DND-41 (cell line): Measurements from ENCODE around the gene ZNF333.
"Not testable (repeated sequence)": the region's sequence is repeated elsewhere in the genome, so short reads cannot be mapped to it uniquely, and the experiment has no call there.

Experiments used
- ATAC-seq: fragments of 200-7000 bp; cut with Tn5 transposase; 3 replicates; pipeline ENCODE4 v1.9.1; 2021; ENCODE audit warnings: low read depth; ENCODE audit not compliant: insufficient read depth
- DNase-seq: peaks from one replicate; pipeline ENCODE4 v3.0.0-alpha.2; 2020
- H2AFZ ChIP-seq: 2 replicates; pipeline ENCODE4 v1.6.0; 2012; ENCODE audit warnings: low read depth, low read length
- H3K27ac ChIP-seq: 2 replicates; pipeline ENCODE4 v1.5.1; 2012; ENCODE audit warnings: low read length, inconsistent platforms
- H3K27me3 ChIP-seq: fragments of 200-600 bp; sonication (generic); 2 replicates; pipeline ENCODE4 v1.6.0; 2012; ENCODE audit warnings: low read length, mild to moderate bottlenecking, inconsistent platforms; ENCODE audit not compliant: insufficient read depth, poor library complexity
- H3K36me3 ChIP-seq: 2 replicates; pipeline ENCODE4 v1.5.1; 2012; ENCODE audit warnings: low read length, inconsistent platforms; ENCODE audit not compliant: insufficient read depth
- H3K4me1 ChIP-seq: 2 replicates; pipeline ENCODE4 v1.5.1; 2012; ENCODE audit warnings: mild to moderate bottlenecking, low read length; ENCODE audit not compliant: insufficient read depth
- H3K4me2 ChIP-seq: 2 replicates; pipeline ENCODE4 v1.6.0; 2012; ENCODE audit warnings: mild to moderate bottlenecking, moderate library complexity, low read length, inconsistent platforms; ENCODE audit not compliant: insufficient read depth
- H3K4me3 ChIP-seq, 2 experiments: fragments of 200-600 bp in 1 of 2; shearing (Covaris generic) in 1 of 2; 2 replicates each; pipeline ENCODE4 v1.5.1; 2012 to 2016; ENCODE audit warnings: inconsistent platforms in 2 of 2, low read length in 2 of 2, mild to moderate bottlenecking in 2 of 2, low read depth in 1 of 2, moderate library complexity in 1 of 2
- H3K79me2 ChIP-seq: 2 replicates; pipeline ENCODE4 v1.6.0; 2012; ENCODE audit warnings: low read length, inconsistent platforms; ENCODE audit not compliant: insufficient read depth
- H3K9ac ChIP-seq: 2 replicates; pipeline ENCODE4 v1.6.0; 2012; ENCODE audit warnings: low read depth, mild to moderate bottlenecking, inconsistent platforms, low read length, moderate library complexity
- H3K9me3 ChIP-seq: 2 replicates; pipeline ENCODE4 v1.5.1; 2012; ENCODE audit warnings: low read length, moderate library complexity, mild to moderate bottlenecking, inconsistent platforms; ENCODE audit not compliant: insufficient read depth, severe bottlenecking
- H4K20me1 ChIP-seq: 2 replicates; pipeline ENCODE4 v1.6.0; 2012; ENCODE audit warnings: low read length; ENCODE audit not compliant: insufficient read depth
- CTCF ChIP-seq: IDR thresholded peaks from 2 replicates; pipeline ENCODE4 v1.5.1; 2012; ENCODE audit warnings: borderline replicate concordance, low read length, moderate library complexity, mild to moderate bottlenecking; ENCODE audit not compliant: poor library complexity, severe bottlenecking; ENCODE audit errors: extremely low read depth
- EZH2 ChIP-seq: IDR thresholded peaks from 3 replicates; pipeline ENCODE4 v1.6.1; 2012; ENCODE audit warnings: borderline replicate concordance, low read depth, mild to moderate bottlenecking, moderate library complexity, low read length, inconsistent platforms; ENCODE audit not compliant: severe bottlenecking

The ZNF333 gene

GRCh38 chr19:14762111-14762510 lies 72.3 kb downstream of the ZNF333 start:
- Histone ChIP-seq H4K20me1 (no peaks in the 10 kb centered on the region), H3K79me2 (no peaks in the 10 kb centered on the region), H3K4me3 (no peak overlapping the region), H3K4me2 (no peak overlapping the region), H3K36me3 (peaks cover 7% of the 10 kb centered on the region), H3K9me3 (no peaks in the 10 kb centered on the region), H3K4me1 (no peaks in the 10 kb centered on the region), H3K27me3 (no peaks in the 10 kb centered on the region), H3K9ac (no peak overlapping the region), H3K27ac (no peak overlapping the region), H2AFZ (no peak overlapping the region)
- no peak for TF ChIP-seq EZH2
- no peak for TF ChIP-seq CTCF
- DNase-seq, result no peak
- no peak for ATAC-seq

GRCh38 chr19:14763497-14764145 lies 73.8 kb downstream of the ZNF333 start:
- H3K4me2 ChIP-seq, result no peak overlapping the region
- H3K27ac ChIP-seq, result no peak overlapping the region
- ATAC-seq (no peak), DNase-seq (no peak)
- H3K9me3 ChIP-seq, result no peaks in the 10 kb centered on the region
- H3K4me1 ChIP-seq, result no peaks in the 10 kb centered on the region
- H3K79me2 ChIP-seq, result no peaks in the 10 kb centered on the region
- no peak overlapping the region for H2AFZ ChIP-seq
- H3K36me3 ChIP-seq, result peaks cover 19% of the 10 kb centered on the region
- no peaks in the 10 kb centered on the region; the same call in 1 of the 2 replicates for H4K20me1 ChIP-seq
- H3K9ac ChIP-seq, result no peak overlapping the region
- TF ChIP-seq CTCF (no peak), EZH2 (no peak)
- H3K4me3 ChIP-seq, result no peak overlapping the region
- H3K27me3 ChIP-seq, result no peaks in the 10 kb centered on the region

- Histone ChIP-seq H3K4me2 (no peak overlapping the region), H3K4me3 (no peak overlapping the region), H2AFZ (no peak overlapping the region), H3K9me3 (no peaks in the 10 kb centered on the region), H4K20me1 (no peaks in the 10 kb centered on the region; the same call in 1 of the 2 replicates), H3K27ac (no peak overlapping the region), H3K9ac (no peak overlapping the region), H3K27me3 (no peaks in the 10 kb centered on the region), H3K4me1 (no peaks in the 10 kb centered on the region), H3K36me3 (peaks cover 24% of the 10 kb centered on the region), H3K79me2 (no peaks in the 10 kb centered on the region)
- no peak for TF ChIP-seq CTCF
- TF ChIP-seq EZH2, result no peak
- no peak for DNase-seq
- ATAC-seq, result no peak
These were observed 74.6 kb downstream of the ZNF333 start for GRCh38 chr19:14764401-14764800.

DNA sequence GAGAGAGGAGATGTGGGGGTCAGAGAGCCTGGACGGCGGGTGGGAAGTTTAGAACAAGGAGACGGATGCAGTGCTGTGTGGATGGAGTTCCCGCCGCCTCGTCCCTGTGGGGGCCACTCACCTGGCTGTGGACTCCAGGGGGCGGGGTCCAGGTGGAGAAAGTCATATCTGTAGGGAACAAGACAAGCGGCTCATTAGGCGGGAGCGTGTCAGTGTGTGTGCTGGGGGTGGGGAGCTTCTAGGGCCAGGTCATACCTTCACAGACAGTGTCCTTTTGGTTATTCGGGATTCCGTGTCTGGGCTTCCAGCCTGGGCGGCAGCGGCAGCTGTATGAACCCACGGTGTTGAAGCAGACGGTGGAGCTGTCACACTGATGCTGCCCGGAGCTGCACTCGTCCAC lies 75.6 kb downstream of the ZNF333 start:
- H3K4me1 ChIP-seq, DNase-seq, H3K9me3 ChIP-seq, H2AFZ ChIP-seq, ATAC-seq, H3K79me2 ChIP-seq, H3K27ac ChIP-seq, H3K4me2 ChIP-seq, H3K4me3 ChIP-seq, H3K27me3 ChIP-seq, H3K9ac ChIP-seq, H4K20me1 ChIP-seq: not testable (repeated sequence)
- H3K36me3 ChIP-seq, result peaks cover 30% of the 10 kb centered on the region

- not testable (repeated sequence) for H3K79me2 ChIP-seq, ATAC-seq, H3K27me3 ChIP-seq, H3K4me2 ChIP-seq, H3K9me3 ChIP-seq, H4K20me1 ChIP-seq, H3K9ac ChIP-seq, H3K4me3 ChIP-seq, H3K27ac ChIP-seq, H3K4me1 ChIP-seq, H2AFZ ChIP-seq, DNase-seq
- H3K36me3 ChIP-seq, result peaks cover 30% of the 10 kb centered on the region
These were observed 76.0 kb downstream of the ZNF333 start for GRCh38 chr19:14765841-14766240.
